ENCODE data around the gene EXOC2. TPM values are rescaled to one million over a fixed set of nuclear protein-coding genes. Genes with fewer than 3 reads are reported as not detected.

Gene EXOC2
- total RNA-seq, 1 experiment from 2014 or later = 30.5 TPM

- intact Hi-C loops (cut with micrococcal nuclease; ENCODE audit: unreplicated experiment) = no loop called here
- in situ Hi-C loops (cut with HindIII; ENCODE audit: low pct_unique_long_range_greater_than_20kb, low sequenced_read_pairs) = no loop called here
- no peak for TF ChIP-seq CTCF (IDR thresholded peaks at IDR 0.05)
- no peak overlapping the region for H3K4me3 ChIP-seq (ENCODE audit: low read depth in 2 of 2, low read length in 2 of 2)
- no peak for DNase-seq (ENCODE audit: low read depth, low spot score)
- POLR2A ChIA-PET = interaction anchor here (0.6 kb wide), 1 partner anchor 255 kb away, joined by 3 read pairs; no protein-coding TSS in a partner anchor
- BruUV-seq (replicated peaks) = no TSS peak
- H3K9me3 ChIP-seq (ENCODE audit: control insufficient read depth, insufficient read depth, low read depth, low read length) = no peaks in the 10 kb centered on the region
- ATAC-seq = no peak
- H3K4me1 ChIP-seq (ENCODE audit: control insufficient read depth, insufficient read depth, low read length) = peaks cover 8% of the 10 kb centered on the region
- H3K36me3 ChIP-seq (ENCODE audit: control insufficient read depth, insufficient read depth, low read length) = no peaks in the 10 kb centered on the region; the same call in 1 of the 2 replicates
- CTCF ChIA-PET = no interaction called here
- H3K27me3 ChIP-seq (ENCODE audit: control insufficient read depth, insufficient read depth, low read length) = no peaks in the 10 kb centered on the region
- H3K27ac ChIP-seq (ENCODE audit: low read length) = no peak overlapping the region
Measured at GRCh38 chr6:657743-658142, 35.2 kb downstream of the EXOC2 start.

GRCh38 chr6:656460-657252 lies 36.3 kb downstream of the EXOC2 start, which contains the start of gene HUS1B:
HUS1B (minus strand) TSS chr6:657100; CDS start chr6:656944, 156 bp downstream.
- peaks cover 8% of the 10 kb centered on the region for H3K4me1 ChIP-seq (ENCODE audit: control insufficient read depth, insufficient read depth, low read length)
- H3K4me3 ChIP-seq (ENCODE audit: low read depth in 2 of 2, low read length in 2 of 2) = no peak within 1 kb of the TSS
- POLR2A ChIA-PET = interaction anchor here (0.6 kb wide), 1 partner anchor 256 kb away, joined by 3 read pairs; no protein-coding TSS in a partner anchor
- H3K36me3 ChIP-seq (ENCODE audit: control insufficient read depth, insufficient read depth, low read length) = no peaks in the 10 kb centered on the region; the same call in 1 of the 2 replicates
- H3K27ac ChIP-seq (ENCODE audit: low read length) = no peak within 1 kb of the TSS
- no peak for ATAC-seq
- in situ Hi-C loops (cut with HindIII; ENCODE audit: low pct_unique_long_range_greater_than_20kb, low sequenced_read_pairs) (no loop called here), intact Hi-C loops (cut with micrococcal nuclease; ENCODE audit: unreplicated experiment) (no loop called here)
- no peaks in the 10 kb centered on the region for H3K9me3 ChIP-seq (ENCODE audit: control insufficient read depth, insufficient read depth, low read depth, low read length)
- DNase-seq (ENCODE audit: low read depth, low spot score) = no peak
- BruUV-seq (replicated peaks) = no TSS peak
- CTCF ChIA-PET = no interaction called here
- no peak for TF ChIP-seq POLR2AphosphoS5 (IDR thresholded peaks at IDR 0.05; ENCODE audit: low read depth, low read length)
- H3K27me3 ChIP-seq (ENCODE audit: control insufficient read depth, insufficient read depth, low read length) = no peaks in the 10 kb centered on the region

- H3K36me3 ChIP-seq (ENCODE audit: control insufficient read depth, insufficient read depth, low read length) = no peaks in the 10 kb centered on the region; the same call in 1 of the 2 replicates
- intact Hi-C loops (cut with micrococcal nuclease; ENCODE audit: unreplicated experiment) (no loop called here), in situ Hi-C loops (cut with HindIII; ENCODE audit: low pct_unique_long_range_greater_than_20kb, low sequenced_read_pairs) (no loop called here)
- POLR2A ChIA-PET = no interaction called here
- no peaks in the 10 kb centered on the region for H3K9me3 ChIP-seq (ENCODE audit: control insufficient read depth, insufficient read depth, low read depth, low read length)
- H3K4me3 ChIP-seq (ENCODE audit: low read depth in 2 of 2, low read length in 2 of 2) = no peak overlapping the region
- TF ChIP-seq CTCF (IDR thresholded peaks at IDR 0.05) (no peak), REST (IDR thresholded peaks at IDR 0.05; ENCODE audit: insufficient read depth in 1 of 2, low read depth in 2 of 2, low read length in 1 of 2) (no peak), TCF7L2 (IDR thresholded peaks at IDR 0.05; ENCODE audit: low read depth, low read length) (no peak), SIN3A (IDR thresholded peaks at IDR 0.05; ENCODE audit: borderline replicate concordance, insufficient read depth, low read depth, low read length) (no peak), POLR2AphosphoS5 (IDR thresholded peaks at IDR 0.05; ENCODE audit: low read depth, low read length) (no peak)
- peaks cover under 1% of the 10 kb centered on the region; the same call in 1 of the 2 replicates for H3K4me1 ChIP-seq (ENCODE audit: control insufficient read depth, insufficient read depth, low read length)
- CTCF ChIA-PET = interaction anchor here (0.8 kb wide), 1 partner anchor 442 kb away, joined by 4 read pairs; no protein-coding TSS in a partner anchor
- ATAC-seq (no peak), DNase-seq (ENCODE audit: low read depth, low spot score) (no peak)
- H3K27ac ChIP-seq (ENCODE audit: low read length) = no peak overlapping the region
- H3K27me3 ChIP-seq (ENCODE audit: control insufficient read depth, insufficient read depth, low read length) = no peaks in the 10 kb centered on the region
- BruUV-seq (replicated peaks) = no TSS peak
Measured at GRCh38 chr6:654136-654535, 38.8 kb downstream of the EXOC2 start.

All from Panc1 (cell line).